Measurements from ENCODE around the gene CAMK2N1. TPM values are rescaled to one million over a fixed set of nuclear protein-coding genes. Genes with fewer than 3 reads are reported as not detected.

CAMK2N1 gene
- total and polyA plus RNA-seq, 2 of the 13 experiments (the other 11 are each of a cell fraction or from before 2014, with no cell fraction given): 38.0 to 38.6 TPM

DNA sequence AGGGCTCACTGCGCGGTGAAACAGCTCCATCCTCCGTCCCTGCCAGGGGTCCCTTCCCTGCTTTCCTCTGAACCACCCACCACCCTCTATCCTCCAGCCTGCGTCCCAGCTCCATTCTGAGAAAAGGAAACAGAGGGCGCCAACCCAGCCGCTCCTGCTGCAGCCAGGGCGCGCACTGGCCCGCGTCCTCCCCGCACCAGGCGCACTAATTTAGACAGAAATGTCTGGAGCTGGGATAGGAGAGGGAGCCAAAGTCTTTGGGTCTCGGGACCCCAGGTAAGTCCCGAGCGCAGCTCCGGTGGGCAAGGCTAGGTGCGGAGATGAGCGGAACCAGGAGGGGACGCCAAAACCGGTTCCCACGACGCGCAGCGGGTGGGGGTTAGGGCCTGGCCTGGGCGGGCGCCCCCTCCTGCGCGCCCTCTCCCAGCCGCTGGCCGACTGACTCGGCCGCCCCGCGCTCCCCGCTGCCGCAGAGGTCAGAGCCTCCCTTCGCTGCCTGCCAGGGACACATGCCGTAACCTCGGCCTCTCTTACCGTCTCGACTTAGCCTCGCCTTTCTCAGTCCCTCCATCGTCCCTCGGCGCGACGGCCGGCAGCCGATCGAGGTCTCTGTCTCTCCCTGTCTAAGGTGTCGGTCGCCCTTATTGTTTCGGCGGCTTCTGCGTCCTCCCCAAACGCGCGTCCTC, 2.0 kb downstream of the CAMK2N1 start (continued):
- TF ChIP-seq, protein P1, sequence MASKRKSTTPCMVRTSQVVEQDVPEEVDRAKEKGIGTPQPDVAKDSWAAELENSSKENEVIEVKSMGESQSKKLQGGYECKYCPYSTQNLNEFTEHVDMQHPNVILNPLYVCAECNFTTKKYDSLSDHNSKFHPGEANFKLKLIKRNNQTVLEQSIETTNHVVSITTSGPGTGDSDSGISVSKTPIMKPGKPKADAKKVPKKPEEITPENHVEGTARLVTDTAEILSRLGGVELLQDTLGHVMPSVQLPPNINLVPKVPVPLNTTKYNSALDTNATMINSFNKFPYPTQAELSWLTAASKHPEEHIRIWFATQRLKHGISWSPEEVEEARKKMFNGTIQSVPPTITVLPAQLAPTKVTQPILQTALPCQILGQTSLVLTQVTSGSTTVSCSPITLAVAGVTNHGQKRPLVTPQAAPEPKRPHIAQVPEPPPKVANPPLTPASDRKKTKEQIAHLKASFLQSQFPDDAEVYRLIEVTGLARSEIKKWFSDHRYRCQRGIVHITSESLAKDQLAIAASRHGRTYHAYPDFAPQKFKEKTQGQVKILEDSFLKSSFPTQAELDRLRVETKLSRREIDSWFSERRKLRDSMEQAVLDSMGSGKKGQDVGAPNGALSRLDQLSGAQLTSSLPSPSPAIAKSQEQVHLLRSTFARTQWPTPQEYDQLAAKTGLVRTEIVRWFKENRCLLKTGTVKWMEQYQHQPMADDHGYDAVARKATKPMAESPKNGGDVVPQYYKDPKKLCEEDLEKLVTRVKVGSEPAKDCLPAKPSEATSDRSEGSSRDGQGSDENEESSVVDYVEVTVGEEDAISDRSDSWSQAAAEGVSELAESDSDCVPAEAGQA (IDR thresholded peaks at IDR 0.05; ENCODE audit: low read depth): no peak
- TF ChIP-seq, protein P1 (CRISPR knock-in tag; IDR thresholded peaks at IDR 0.05; ENCODE audit: borderline replicate concordance): no peak
- TF ChIP-seq ARNT (IDR thresholded peaks at IDR 0.05) (no peak), TMF1 (CRISPR knock-in tag; IDR thresholded peaks at IDR 0.05; ENCODE audit: low read depth) (no peak), ATF7-NPFF (CRISPR knock-in tag; IDR thresholded peaks at IDR 0.05; ENCODE audit: low read depth) (0 out of 2 replicates have a peak, but pooled peaks have one; percentile 49), ATF7 (IDR thresholded peaks at IDR 0.05) (no peak), ATF7 (CRISPR knock-in tag; IDR thresholded peaks at IDR 0.05) (no peak), ZSCAN31 (CRISPR knock-in tag; IDR thresholded peaks at IDR 0.05; ENCODE audit: low read depth) (no peak), ZBTB7B (CRISPR knock-in tag; IDR thresholded peaks at IDR 0.05) (peak; percentile 69), TEAD3 (CRISPR knock-in tag; optimal IDR thresholded peaks at IDR 0.05; ENCODE audit: borderline replicate concordance) (no peak), TOPORS (CRISPR knock-in tag; IDR thresholded peaks at IDR 0.05) (no peak), ZNF777 (CRISPR knock-in tag; IDR thresholded peaks at IDR 0.05) (peak; percentile 58; the same call in 1 of the 2 replicates), ZNF251 (CRISPR knock-in tag; IDR thresholded peaks at IDR 0.05) (no peak), FOXK2 (IDR thresholded peaks at IDR 0.05) (no peak), RXRB (CRISPR knock-in tag; IDR thresholded peaks at IDR 0.05; ENCODE audit: borderline replicate concordance) (no peak), ZFP36L1 (CRISPR knock-in tag; IDR thresholded peaks at IDR 0.05) (no peak), ZNF577 (CRISPR knock-in tag; IDR thresholded peaks at IDR 0.05; ENCODE audit: borderline replicate concordance, low read depth) (no peak), ZNF484 (CRISPR knock-in tag; IDR thresholded peaks at IDR 0.05; ENCODE audit: borderline replicate concordance, low read depth) (no peak), ZFP37 (CRISPR knock-in tag; IDR thresholded peaks at IDR 0.05; ENCODE audit: borderline replicate concordance) (no peak), JDP2 (CRISPR knock-in tag; IDR thresholded peaks at IDR 0.05; ENCODE audit: borderline replicate concordance) (no peak), KLF15 (CRISPR knock-in tag; IDR thresholded peaks at IDR 0.05; ENCODE audit: borderline replicate concordance) (no peak), ZBTB42 (CRISPR knock-in tag; IDR thresholded peaks at IDR 0.05) (no peak), TCF12 (IDR thresholded peaks at IDR 0.05) (no peak), TCF12 (CRISPR knock-in tag; IDR thresholded peaks at IDR 0.05) (no peak), ARNT2 (CRISPR knock-in tag; IDR thresholded peaks at IDR 0.05; ENCODE audit: low read depth) (no peak)
- TF ChIP-seq, protein P2, sequence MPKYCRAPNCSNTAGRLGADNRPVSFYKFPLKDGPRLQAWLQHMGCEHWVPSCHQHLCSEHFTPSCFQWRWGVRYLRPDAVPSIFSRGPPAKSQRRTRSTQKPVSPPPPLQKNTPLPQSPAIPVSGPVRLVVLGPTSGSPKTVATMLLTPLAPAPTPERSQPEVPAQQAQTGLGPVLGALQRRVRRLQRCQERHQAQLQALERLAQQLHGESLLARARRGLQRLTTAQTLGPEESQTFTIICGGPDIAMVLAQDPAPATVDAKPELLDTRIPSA (CRISPR knock-in tag; IDR thresholded peaks at IDR 0.05; ENCODE audit: borderline replicate concordance): no peak
